Skeletal muscle tissue (tissue), 4 donors: ENCODE results near the gene MAD1L1. TPM values are rescaled to one million over a fixed set of nuclear protein-coding genes. Genes with fewer than 3 reads are reported as not detected.
"Not testable (repeated sequence)": the region's sequence is repeated elsewhere in the genome, so short reads cannot be mapped to it uniquely, and the experiment has no call there.

Experiments used
- H3K27ac ChIP-seq: one replicate; pipeline ENCODE4 v1.7.0; 2013; ENCODE audit warnings: mild to moderate bottlenecking, low read depth, low read length, inconsistent platforms
- H3K27me3 ChIP-seq, 3 donors: one replicate each; pipeline ENCODE4 v1.7.0; 2013; ENCODE audit warnings: low read length in 3 of 3; ENCODE audit not compliant: control insufficient read depth in 3 of 3, insufficient read depth in 3 of 3
- H3K36me3 ChIP-seq, 3 donors: one replicate each; pipeline ENCODE4 v1.7.0; 2013; ENCODE audit warnings: low read length in 3 of 3; ENCODE audit not compliant: control insufficient read depth in 3 of 3, insufficient read depth in 3 of 3
- H3K4me1 ChIP-seq, 3 donors: one replicate each; pipeline ENCODE4 v1.7.0; 2013; ENCODE audit warnings: low read length in 3 of 3, mild to moderate bottlenecking in 3 of 3; ENCODE audit not compliant: control insufficient read depth in 3 of 3, insufficient read depth in 3 of 3
- H3K4me3 ChIP-seq, 3 donors: one replicate each; pipeline ENCODE4 v1.7.0; 2013; ENCODE audit warnings: low read length in 3 of 3
- H3K9ac ChIP-seq, 3 donors: one replicate each; pipeline ENCODE4 v1.7.0; 2013; ENCODE audit warnings: low read length in 3 of 3, mild to moderate bottlenecking in 3 of 3, moderate library complexity in 2 of 3, low read depth in 1 of 3
- H3K9me3 ChIP-seq, 3 donors: one replicate each; pipeline ENCODE4 v1.7.0; 2013; ENCODE audit warnings: low read length in 3 of 3; ENCODE audit not compliant: control insufficient read depth in 3 of 3
- total RNA-seq: library from RNA; depleted of rRNA; stranded (reverse); fragments of >200 nt; gene quantifications from one replicate; pipeline ENCODE4 v1.2.3, GENCODE V29; 2014
- donor health status: Osteomylitis.

MAD1L1 gene
- total RNA-seq, 1 donor from 2014 or later = 42.3 TPM

- H3K9ac ChIP-seq, H3K27ac ChIP-seq: not testable (repeated sequence)
Observed at GRCh38 chr7:1970285-1970660, 262.5 kb downstream of the MAD1L1 start.

DNA sequence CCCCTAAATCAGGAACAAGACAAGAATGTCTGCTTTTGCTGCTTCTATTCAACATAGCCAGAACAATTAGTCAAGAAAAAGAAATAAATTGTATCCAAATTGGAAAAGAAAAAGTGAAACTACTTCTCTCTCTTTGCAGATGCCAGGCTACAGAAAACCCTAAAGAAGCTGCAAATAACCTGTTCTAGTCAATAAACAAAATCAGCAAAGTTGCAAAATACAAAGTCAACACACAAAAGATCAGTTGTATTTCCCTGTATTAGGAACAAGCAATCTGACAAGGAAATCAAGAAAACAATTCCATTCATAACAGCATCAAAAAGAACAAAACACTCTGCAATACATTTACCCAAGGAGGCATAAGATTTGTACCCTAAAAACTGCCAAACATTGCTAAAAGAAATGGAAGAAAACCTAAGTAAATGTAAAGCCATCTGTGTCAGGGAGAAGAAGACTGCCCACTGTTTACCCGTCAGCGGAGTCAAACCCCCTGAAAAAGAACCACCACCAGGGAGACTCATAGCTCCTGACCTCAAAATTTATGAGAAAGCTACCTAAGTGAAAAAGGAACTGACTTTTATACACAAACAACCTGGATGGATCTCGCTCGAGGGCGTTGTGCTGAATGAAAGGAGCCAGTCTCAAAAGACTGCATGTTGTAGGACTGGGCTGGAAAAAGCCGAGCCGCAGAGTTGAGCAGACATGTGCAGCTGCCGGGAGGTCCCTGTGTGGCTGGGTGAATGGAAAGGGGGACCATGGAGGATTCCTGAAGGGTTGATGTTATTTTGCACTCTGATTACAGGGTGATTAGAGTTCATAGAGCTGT lies 263.1 kb downstream of the MAD1L1 start:
- Histone ChIP-seq H3K27ac (no peak overlapping the region), H3K9me3 (peaks cover 0 to 5% (median 0%) of the 10 kb centered on the region in 3 donors), H3K4me3 (no peak overlapping the region), H3K9ac (no peak overlapping the region), H3K4me1 (peaks cover 0 to 8% (median 3%) of the 10 kb centered on the region in 3 donors), H3K36me3 (peaks cover 5 to 8% (median 7%) of the 10 kb centered on the region in 3 donors), H3K27me3 (no peaks in the 10 kb centered on the region)

More at GRCh38 chr7:1970285-1970660, 262.5 kb downstream of the MAD1L1 start:
- H3K4me1 ChIP-seq, H3K27me3 ChIP-seq, H3K36me3 ChIP-seq, H3K9me3 ChIP-seq, H3K4me3 ChIP-seq: not testable (repeated sequence)

- H3K9ac ChIP-seq = no peak overlapping the region
- peaks cover 5 to 8% (median 8%) of the 10 kb centered on the region in 3 donors for H3K36me3 ChIP-seq
- no peaks in the 10 kb centered on the region for H3K27me3 ChIP-seq
- no peak overlapping the region for H3K4me3 ChIP-seq
- H3K9me3 ChIP-seq = peaks cover 0 to 5% (median 0%) of the 10 kb centered on the region in 3 donors
- no peak overlapping the region for H3K27ac ChIP-seq
- peaks cover 0 to 8% (median 3%) of the 10 kb centered on the region in 3 donors for H3K4me1 ChIP-seq
Observed at GRCh38 chr7:1968397-1969111, 264.2 kb downstream of the MAD1L1 start.

DNA sequence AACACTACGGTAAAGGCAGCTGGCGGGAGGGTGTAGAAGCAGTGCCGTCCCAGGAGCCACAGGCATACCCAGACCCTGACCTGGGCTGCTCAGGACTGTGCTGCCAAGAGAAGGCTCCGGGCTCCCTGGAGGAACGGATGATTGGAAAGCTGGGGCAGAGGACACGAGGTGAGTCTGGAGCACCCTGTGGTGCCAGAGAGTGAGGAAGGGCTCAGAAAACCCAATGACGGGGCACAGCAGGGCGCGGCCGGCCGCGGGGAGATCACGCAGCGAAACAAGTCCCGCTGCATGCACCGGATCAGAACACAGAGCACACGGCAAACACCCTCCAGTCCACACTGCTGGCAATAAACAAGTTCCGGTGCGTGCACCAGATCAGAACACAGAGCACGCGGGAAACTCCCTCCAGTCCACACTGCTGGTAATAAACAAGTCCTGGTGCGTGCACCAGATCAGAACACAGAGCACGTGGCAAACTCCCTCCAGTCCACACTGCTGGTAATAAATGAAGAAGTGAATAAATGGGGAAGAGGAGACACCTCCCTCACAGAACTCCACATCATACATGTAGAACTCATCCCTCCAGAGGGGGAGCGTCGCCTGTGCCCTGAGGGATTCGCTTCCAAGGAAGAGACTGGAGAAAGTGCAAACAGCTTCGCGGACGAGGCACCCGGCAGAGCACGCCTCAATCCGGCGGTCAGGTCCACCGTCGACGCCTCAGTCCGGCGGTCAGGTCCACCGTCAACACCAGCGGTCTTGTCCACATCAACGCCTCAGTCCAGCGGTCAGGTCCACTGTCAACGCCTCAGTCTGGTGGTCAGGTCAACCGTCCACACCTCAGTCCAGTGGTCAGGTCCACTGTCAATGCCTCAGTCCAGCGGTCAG lies 265.0 kb downstream of the MAD1L1 start:
- H3K9ac ChIP-seq = no peak overlapping the region
- peaks cover 6 to 11% (median 8%) of the 10 kb centered on the region in 3 donors for H3K36me3 ChIP-seq
- peaks cover 0 to 5% (median 0%) of the 10 kb centered on the region in 3 donors for H3K9me3 ChIP-seq
- no peak overlapping the region for H3K27ac ChIP-seq
- H3K27me3 ChIP-seq = no peaks in the 10 kb centered on the region
- H3K4me3 ChIP-seq = no peak overlapping the region
- peaks cover 0 to 8% (median 3%) of the 10 kb centered on the region in 3 donors for H3K4me1 ChIP-seq

DNA sequence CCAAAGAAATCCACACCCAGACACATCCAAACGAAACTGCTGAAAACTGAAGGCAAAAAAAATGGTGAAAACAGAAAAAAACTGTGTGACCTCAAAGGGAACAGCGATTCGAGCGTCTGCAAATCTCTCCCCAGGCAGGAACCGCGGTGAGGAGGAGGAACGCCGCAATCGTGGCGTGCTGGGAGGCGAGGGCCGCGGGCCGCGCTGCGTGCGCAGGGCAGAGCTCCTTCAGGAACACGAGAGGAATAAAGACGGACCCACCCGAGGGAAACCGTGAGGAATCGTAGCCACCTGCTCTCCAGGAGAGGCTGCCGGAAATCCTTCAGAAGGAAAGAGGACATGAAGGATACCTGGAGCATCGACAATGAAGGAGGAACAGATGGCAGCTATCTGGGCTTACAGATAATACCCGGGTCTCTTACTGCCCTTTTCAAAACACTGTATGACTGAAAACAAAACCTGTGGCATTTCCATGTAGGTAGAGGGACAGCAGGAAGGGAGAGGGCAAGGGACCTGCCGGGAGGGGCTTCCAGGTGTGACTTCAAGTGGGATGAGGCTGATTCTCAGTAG lies 266.0 kb downstream of the MAD1L1 start:
- peaks cover 0 to 8% (median 3%) of the 10 kb centered on the region in 3 donors for H3K4me1 ChIP-seq
- H3K9me3 ChIP-seq = peaks cover 0 to 5% (median 0%) of the 10 kb centered on the region in 3 donors
- no peak overlapping the region for H3K27ac ChIP-seq
- H3K4me3 ChIP-seq = no peak overlapping the region
- peaks cover 6 to 11% (median 8%) of the 10 kb centered on the region in 3 donors for H3K36me3 ChIP-seq
- H3K27me3 ChIP-seq = no peaks in the 10 kb centered on the region
- no peak overlapping the region for H3K9ac ChIP-seq

DNA sequence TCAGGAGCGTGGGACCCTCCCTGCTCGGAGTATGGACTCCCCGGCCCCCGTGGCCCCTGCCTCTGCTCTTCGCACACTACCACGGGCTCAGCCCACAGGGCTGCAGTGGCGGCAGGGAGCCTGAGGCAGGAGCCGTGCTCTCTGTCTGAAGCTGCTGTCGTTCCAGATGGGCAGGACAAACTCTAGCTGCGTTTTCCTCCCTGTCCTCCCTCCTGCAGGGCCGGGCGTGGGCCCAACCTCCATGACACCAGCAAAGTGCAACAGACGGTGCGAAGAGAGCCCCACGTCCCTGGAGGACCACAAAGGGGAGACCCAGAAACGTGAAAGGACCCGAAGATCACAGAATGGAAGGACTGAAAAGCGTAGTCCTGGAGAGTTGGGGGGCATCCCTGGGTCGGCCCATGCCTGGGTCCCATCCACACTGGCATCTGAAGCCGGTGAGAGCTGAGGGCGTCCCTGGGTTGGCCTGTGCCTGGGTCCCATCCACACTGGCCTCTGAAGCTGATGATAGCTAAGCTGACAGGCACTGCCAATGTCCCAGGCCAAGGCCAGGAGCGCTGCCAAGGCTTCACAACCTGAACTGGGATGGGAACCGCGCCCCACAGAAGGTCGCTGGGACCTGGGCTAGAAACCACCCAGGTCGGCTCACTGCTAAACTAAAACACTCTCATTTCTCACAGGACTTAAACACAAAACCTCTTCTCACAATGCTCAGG lies 267.0 kb downstream of the MAD1L1 start:
- peaks cover 0 to 5% (median 0%) of the 10 kb centered on the region in 3 donors for H3K9me3 ChIP-seq
- H3K4me1 ChIP-seq = peaks cover 0 to 8% (median 3%) of the 10 kb centered on the region in 3 donors
- H3K36me3 ChIP-seq = peaks cover 6 to 11% (median 8%) of the 10 kb centered on the region in 3 donors
- no peak overlapping the region for H3K9ac ChIP-seq
- no peak overlapping the region for H3K27ac ChIP-seq
- no peaks in the 10 kb centered on the region for H3K27me3 ChIP-seq
- no peak overlapping the region for H3K4me3 ChIP-seq

DNA sequence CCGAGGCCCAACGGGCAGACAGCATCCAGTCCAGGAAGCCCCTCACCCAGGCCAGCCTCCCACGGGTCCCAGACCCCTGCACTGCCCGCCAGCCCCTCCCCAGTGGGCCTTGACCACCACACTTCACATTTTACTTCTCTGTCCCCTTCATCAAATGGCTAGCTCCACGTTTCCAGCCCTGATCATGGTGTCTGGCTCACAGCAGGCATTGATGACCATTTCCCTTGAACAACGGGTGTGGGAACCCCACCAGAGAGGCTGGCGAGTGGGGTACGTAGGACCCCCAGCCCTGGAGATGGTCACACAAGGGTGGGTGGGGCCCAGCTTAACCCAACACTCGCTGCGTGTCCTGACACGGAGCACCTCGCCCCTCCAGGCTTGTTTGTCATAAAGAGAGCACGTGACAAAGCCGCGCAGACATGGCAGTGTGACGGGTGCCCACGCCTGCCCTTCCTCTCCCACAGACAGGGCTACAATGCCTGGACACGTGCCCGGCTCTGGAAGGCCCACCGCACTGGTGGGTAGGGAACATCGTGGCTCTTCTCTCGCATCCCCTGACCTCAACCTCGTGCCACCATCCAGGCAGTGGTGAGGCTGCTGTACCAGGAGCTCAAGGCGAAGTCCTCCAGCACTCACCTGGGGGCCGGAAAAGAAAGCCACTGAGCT lies 267.7 kb downstream of the MAD1L1 start:
- no peak overlapping the region for H3K4me3 ChIP-seq
- peaks cover 6 to 11% (median 8%) of the 10 kb centered on the region in 3 donors for H3K36me3 ChIP-seq
- H3K9me3 ChIP-seq = peaks cover 0 to 5% (median 0%) of the 10 kb centered on the region in 3 donors
- H3K4me1 ChIP-seq = peaks cover 0 to 8% (median 3%) of the 10 kb centered on the region in 3 donors
- no peaks in the 10 kb centered on the region for H3K27me3 ChIP-seq
- H3K27ac ChIP-seq = no peak overlapping the region
- no peak overlapping the region for H3K9ac ChIP-seq

DNA sequence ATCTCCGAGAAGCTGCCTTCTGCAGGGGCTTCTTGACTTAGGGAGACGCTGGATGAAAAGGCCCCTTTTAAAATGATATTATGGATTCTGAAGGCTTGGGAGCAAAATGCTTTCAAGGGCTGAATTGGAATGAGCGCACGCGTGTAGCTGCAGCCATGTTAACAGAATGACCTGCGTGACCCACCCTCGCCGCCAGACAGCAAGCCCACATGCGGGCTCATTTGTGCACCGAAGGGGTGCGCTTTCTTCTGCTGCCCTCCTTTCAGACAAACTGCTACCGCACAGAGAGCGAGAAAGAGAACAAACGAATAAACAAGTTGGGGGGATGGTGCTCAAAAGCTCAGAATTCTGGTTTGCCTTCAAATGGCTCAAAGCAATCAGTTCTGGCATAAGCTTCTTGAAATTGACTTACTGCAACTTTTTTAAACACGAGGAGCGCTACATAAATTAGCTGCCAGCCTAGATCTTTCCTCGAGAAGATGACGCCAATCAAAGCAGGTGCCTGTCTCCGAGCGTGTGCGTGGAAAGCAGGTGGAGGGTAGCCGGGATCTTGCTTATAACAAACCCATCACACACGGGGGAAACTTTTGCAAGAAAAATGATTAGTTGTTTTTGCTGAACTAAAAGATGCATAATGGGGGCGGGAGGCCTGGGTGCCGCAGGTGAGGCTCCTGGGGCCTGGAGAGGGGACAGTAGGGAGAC lies 268.4 kb downstream of the MAD1L1 start:
- no peak overlapping the region for H3K9ac ChIP-seq
- H3K27ac ChIP-seq = no peak overlapping the region
- peaks cover 0 to 5% (median 0%) of the 10 kb centered on the region in 3 donors for H3K9me3 ChIP-seq
- H3K4me3 ChIP-seq = no peak overlapping the region
- peaks cover 6 to 11% (median 8%) of the 10 kb centered on the region in 3 donors for H3K36me3 ChIP-seq
- H3K4me1 ChIP-seq = peaks cover 0 to 8% (median 3%) of the 10 kb centered on the region in 3 donors
- no peaks in the 10 kb centered on the region for H3K27me3 ChIP-seq
